Kidney tubule cell (primary cell): ENCODE data around the gene REC114.

Experiments
- DNase-seq: peaks from one replicate; pipeline ENCODE4 v3.0.0-alpha.2; 2018; ENCODE audit warnings: low spot score

Gene REC114

DNA sequence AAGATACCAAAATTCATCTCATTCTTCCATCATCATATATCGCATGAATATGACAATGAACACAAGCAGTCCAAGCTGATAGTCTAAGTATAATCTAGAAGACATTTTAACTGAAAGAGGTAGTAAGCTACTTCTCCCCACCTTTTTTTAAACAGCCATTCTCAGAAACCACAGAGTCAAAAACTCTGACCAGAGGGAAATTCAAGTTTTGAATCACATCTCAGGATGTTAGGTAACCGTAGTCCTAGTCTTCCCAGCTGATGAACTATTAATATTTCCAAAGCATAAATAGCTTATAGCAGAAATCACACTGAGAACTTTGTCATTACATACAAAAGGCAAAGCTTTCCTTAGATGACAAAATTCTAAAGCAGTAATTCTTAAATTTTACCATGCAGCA, 164.4 kb downstream of the REC114 start:
- no peak for DNase-seq

DNA sequence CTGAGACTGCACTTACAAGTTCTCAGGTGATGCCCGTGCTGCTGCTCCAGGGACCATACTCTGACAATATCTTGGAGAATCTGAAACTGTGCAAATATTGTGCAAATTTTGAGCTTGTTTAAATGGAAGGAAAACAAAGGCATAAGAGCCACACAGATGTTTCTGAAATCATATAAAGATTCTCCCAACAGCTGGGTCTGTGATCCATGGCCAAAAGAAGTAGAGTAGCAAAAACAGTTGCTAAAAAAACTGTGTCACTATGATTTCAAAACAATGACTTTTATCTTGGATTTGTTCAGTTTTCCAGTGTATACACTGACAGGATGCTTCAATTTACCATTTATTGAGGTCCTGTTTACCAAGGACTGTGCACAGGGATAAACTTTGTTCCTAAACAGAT, 164.9 kb downstream of the REC114 start:
- no peak for DNase-seq

DNA sequence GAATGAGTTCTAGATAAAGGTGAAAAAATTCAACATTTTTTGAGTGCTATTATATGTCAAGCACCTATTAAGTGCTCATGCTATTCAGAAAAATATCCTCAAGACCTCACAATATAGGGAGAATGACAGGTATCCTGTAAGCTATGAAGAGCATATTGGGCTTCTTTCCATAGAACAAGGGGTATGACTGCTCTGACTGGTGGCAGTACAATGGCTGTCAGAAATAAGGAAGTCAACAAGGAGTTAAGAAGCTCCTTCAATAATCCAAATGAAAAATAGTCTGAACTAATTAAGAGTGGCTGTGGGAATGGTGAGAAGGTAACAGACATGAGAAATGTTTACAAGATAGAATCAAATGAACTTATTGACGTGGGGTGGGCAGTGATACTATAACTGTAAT, 165.5 kb downstream of the REC114 start:
- DNase-seq: no peak

DNA sequence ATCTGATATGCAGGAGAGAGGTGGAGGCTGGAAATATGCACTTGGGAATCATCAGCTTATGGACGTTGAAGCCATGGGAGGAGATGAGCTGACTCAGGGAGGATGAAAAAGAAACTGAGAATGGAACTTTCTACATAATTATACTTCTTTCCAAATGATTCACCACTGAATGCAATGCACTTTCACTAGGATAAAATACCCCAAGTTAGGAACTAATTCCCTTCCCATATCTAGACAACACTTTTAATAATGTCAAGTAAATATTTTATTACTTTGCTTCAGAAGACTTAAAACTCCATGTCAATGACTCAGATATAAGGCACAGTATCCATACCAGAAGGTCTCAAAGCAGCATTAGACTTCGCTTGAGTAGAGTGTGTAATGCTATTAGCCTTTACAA, 166.0 kb downstream of the REC114 start:
- no peak for DNase-seq
